GM19372 (cell line): ENCODE results near the gene ESR1.

Experiments used
- ATAC-seq: cut with Tn5 transposase; IDR thresholded peaks from one replicate; pipeline ENCODE4 v1.9.1; 2021; ENCODE audit warnings: mild to moderate bottlenecking, low read depth, moderate library complexity; ENCODE audit not compliant: unreplicated experiment

The ESR1 gene

GRCh38 chr6:152087096-152087495, 279.6 kb downstream of the ESR1 start:
- no peak for ATAC-seq

GRCh38 chr6:152087701-152088100, 280.2 kb downstream of the ESR1 start:
- ATAC-seq, result no peak

GRCh38 chr6:152089992-152090391, 282.5 kb downstream of the ESR1 start:
- no peak for ATAC-seq

GRCh38 chr6:152091201-152091600, 283.7 kb downstream of the ESR1 start:
- ATAC-seq, result no peak

GRCh38 chr6:152091851-152092341, 284.4 kb downstream of the ESR1 start:
- no peak for ATAC-seq

GRCh38 chr6:152093711-152094110, 286.2 kb downstream of the ESR1 start:
- no peak for ATAC-seq

GRCh38 chr6:152094276-152094675, 286.8 kb downstream of the ESR1 start:
- ATAC-seq, result no peak

- no peak for ATAC-seq
Observed at GRCh38 chr6:152094992-152095592, 287.6 kb downstream of the ESR1 start.

- no peak for ATAC-seq
Observed at GRCh38 chr6:152096863-152097496, 289.5 kb downstream of the ESR1 start.

GRCh38 chr6:152098683-152099082, 291.2 kb downstream of the ESR1 start:
- ATAC-seq, result no peak

- ATAC-seq, result no peak
Observed at GRCh38 chr6:152099446-152100182, 292.1 kb downstream of the ESR1 start.

GRCh38 chr6:152100183-152100618, 292.7 kb downstream of the ESR1 start:
- no peak for ATAC-seq

GRCh38 chr6:152107973-152108372, 300.5 kb downstream of the ESR1 start:
- no peak for ATAC-seq

GRCh38 chr6:152110886-152111820, 303.7 kb downstream of the ESR1 start:
- ATAC-seq, result no peak

- no peak for ATAC-seq
Observed at GRCh38 chr6:152112491-152113261, 305.2 kb downstream of the ESR1 start.

- ATAC-seq, result peak; percentile 78
Observed at GRCh38 chr6:152117156-152118133, 310.0 kb downstream of the ESR1 start.

GRCh38 chr6:152118224-152118623, 310.7 kb downstream of the ESR1 start:
- no peak for ATAC-seq

GRCh38 chr6:152118678-152119077, 311.2 kb downstream of the ESR1 start:
- ATAC-seq, result no peak

GRCh38 chr6:152119831-152120230, 312.3 kb downstream of the ESR1 start:
- no peak for ATAC-seq
